ENCODE results near the gene IFRD1. TPM values are rescaled to one million over a fixed set of nuclear protein-coding genes. Genes with fewer than 3 reads are reported as not detected.

The IFRD1 gene, protein sequence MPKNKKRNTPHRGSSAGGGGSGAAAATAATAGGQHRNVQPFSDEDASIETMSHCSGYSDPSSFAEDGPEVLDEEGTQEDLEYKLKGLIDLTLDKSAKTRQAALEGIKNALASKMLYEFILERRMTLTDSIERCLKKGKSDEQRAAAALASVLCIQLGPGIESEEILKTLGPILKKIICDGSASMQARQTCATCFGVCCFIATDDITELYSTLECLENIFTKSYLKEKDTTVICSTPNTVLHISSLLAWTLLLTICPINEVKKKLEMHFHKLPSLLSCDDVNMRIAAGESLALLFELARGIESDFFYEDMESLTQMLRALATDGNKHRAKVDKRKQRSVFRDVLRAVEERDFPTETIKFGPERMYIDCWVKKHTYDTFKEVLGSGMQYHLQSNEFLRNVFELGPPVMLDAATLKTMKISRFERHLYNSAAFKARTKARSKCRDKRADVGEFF
- total RNA-seq = 47.5 and 98.9 TPM in 2 replicates

DNA sequence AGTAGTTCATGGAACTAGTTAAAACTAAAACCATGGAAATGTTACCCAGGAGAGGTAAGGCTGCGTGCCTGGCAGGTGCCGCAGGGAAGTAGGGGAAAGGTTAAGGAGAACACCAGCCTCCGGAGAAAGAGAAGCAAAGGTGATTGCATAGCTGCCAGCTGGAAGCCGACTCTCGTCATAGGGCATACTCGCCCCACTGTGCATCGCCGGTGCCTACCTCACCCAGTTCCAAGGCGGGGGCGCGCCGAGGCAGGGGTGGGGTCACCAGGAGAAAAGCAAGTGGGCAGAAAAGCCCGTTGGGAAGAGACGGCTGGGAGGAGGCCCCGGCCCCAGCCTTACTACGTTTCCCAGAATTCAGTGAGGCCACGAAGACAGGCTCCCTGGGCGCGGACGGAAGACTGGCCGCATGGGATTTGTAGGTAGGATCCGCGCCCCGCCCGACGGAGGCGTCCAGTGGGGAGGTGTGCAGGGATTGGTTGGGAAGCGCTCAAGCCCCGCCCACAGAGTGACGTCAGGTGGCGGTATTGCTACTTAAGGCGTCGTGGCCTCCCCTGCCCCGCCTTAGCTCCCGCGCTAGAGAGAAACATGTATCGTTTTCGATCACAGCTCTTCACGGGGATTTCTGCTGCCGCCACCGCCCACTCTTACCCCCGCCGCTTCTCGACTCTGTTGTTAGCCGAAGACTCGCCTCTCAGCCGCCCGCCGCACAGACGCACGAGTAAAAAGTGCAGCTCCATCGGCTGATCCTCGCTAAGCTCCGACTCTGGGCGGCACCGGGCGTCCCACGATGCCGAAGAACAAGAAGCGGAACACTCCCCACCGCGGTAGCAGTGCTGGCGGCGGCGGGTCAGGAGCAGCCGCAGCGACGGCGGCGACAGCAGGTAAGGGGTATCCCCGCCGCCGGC is at the start of gene IFRD1:
IFRD1 (plus strand) TSS at position 559 of the 905 bp plus-strand sequence; CDS start at position 788, 229 bp downstream.

Small RNA genes lying within 50 kb of the gene (small RNA-seq; reads per million reads assigned to genes)
- gene AC079741.1 (ENCODE audit: low replicate concordance) = not detected

Other genes with a start within 250 kb of the IFRD1 start
- 12.5 and 83.2 TPM in 2 replicates for gene DOCK4, start 244.1 kb upstream of the IFRD1 start, total RNA-seq
- gene ZNF277, start 243.8 kb upstream of the IFRD1 start, total RNA-seq = 22.0 and 40.7 TPM in 2 replicates
- gene LSMEM1, start 30.5 kb downstream of the IFRD1 start, total RNA-seq = 0.22 and 1.4 TPM in 2 replicates